OCI-LY1 (cell line): Measurements from ENCODE around the gene B4GALT3.

Experiments
- EZH2 ChIP-seq: fragments of 200-600 bp; sonication (generic), shearing (Covaris generic); IDR thresholded peaks from 2 replicates; pipeline ENCODE4 v1.8.0; 2017; ENCODE audit warnings: borderline replicate concordance, mixed run types, mild to moderate bottlenecking, antibody characterized with exemption, low read length, moderate library complexity, mixed read lengths
- TF ChIP-seq, protein P1 (sequence below): fragments of 200-600 bp; sonication (generic), shearing (Covaris generic); IDR thresholded peaks from 2 replicates; pipeline ENCODE4 v1.5.1; 2017; ENCODE audit warnings: mild to moderate bottlenecking, antibody characterized with exemption, low read length, moderate library complexity, mixed read lengths

DNA sequence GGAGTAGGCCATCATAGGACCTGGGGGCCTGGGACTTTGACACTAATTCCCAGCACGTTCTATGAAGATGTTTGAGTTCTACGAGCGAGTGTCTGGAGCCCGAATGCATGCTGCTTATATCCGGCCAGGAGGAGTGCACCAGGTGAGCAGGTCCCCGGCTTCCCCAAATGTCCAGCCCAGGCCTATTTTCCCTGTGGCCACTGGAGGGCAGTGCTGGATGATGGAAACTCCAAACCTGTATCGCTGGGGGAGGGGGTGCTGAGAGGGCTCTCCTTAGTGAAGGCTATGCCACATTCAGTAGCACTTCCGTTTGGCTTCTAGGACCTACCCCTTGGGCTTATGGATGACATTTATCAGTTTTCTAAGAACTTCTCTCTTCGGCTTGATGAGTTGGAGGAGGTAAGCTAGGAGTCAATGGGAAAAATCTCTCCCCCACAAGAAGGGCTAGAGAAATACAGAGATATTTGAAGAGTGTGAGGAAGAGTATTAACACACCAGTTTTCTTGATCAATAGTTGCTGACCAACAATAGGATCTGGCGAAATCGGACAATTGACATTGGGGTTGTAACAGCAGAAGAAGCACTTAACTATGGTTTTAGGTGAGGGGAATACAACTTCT is 32.6 kb upstream of the B4GALT3 start:
- TF ChIP-seq, protein P1, sequence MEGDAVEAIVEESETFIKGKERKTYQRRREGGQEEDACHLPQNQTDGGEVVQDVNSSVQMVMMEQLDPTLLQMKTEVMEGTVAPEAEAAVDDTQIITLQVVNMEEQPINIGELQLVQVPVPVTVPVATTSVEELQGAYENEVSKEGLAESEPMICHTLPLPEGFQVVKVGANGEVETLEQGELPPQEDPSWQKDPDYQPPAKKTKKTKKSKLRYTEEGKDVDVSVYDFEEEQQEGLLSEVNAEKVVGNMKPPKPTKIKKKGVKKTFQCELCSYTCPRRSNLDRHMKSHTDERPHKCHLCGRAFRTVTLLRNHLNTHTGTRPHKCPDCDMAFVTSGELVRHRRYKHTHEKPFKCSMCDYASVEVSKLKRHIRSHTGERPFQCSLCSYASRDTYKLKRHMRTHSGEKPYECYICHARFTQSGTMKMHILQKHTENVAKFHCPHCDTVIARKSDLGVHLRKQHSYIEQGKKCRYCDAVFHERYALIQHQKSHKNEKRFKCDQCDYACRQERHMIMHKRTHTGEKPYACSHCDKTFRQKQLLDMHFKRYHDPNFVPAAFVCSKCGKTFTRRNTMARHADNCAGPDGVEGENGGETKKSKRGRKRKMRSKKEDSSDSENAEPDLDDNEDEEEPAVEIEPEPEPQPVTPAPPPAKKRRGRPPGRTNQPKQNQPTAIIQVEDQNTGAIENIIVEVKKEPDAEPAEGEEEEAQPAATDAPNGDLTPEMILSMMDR: peak; percentile 85
- TF ChIP-seq EZH2: no peak
